Neutrophil (primary cell): Measurements from ENCODE around the gene GOLGA6L1.
"Not testable (repeated sequence)": the region's sequence is repeated elsewhere in the genome, so short reads cannot be mapped to it uniquely, and the experiment has no call there.

Experiments
- H3K27ac ChIP-seq: fragments of 200-600 bp; sonication (generic); 2 replicates; pipeline ENCODE4 v1.5.1; 2016; ENCODE audit warnings: mild to moderate bottlenecking, moderate library complexity
- H3K27me3 ChIP-seq: fragments of 200-600 bp; sonication (generic); 2 replicates; pipeline ENCODE4 v1.6.0; 2016; ENCODE audit warnings: mild to moderate bottlenecking
- H3K36me3 ChIP-seq: fragments of 200-600 bp; sonication (generic); 2 replicates; pipeline ENCODE4 v1.5.1; 2017
- H3K4me1 ChIP-seq, 2 experiments: fragments of 200-600 bp in 1 of 2; sonication (generic) in 1 of 2; 1 replicate in 1 of 2; 2 replicates in 1 of 2; pipeline versions ENCODE4 v1.5.1 to v1.6.1; 2013 to 2016; ENCODE audit warnings: low read depth in 1 of 2, low read length in 1 of 2, mild to moderate bottlenecking in 1 of 2, moderate library complexity in 1 of 2; ENCODE audit not compliant: control insufficient read depth in 1 of 2, insufficient read depth in 1 of 2
- H3K4me3 ChIP-seq, 2 experiments: fragments of 200-600 bp in 1 of 2; sonication (generic) in 1 of 2; 1 replicate in 1 of 2; 2 replicates in 1 of 2; pipeline ENCODE4 v1.5.1; 2013 to 2016; ENCODE audit warnings: low read depth in 1 of 2, low read length in 1 of 2, mild to moderate bottlenecking in 1 of 2, moderate library complexity in 1 of 2
- H3K9me3 ChIP-seq: fragments of 200-600 bp; sonication (generic); 2 replicates; pipeline ENCODE4 v1.5.1; 2016
- TF ChIP-seq, protein P1 (sequence below): fragments of 200-600 bp; sonication (generic); IDR thresholded peaks from 2 replicates; pipeline ENCODE4 v1.5.1; 2016; ENCODE audit warnings: antibody characterized with exemption

The GOLGA6L1 gene

GRCh38 chr15:23095796-23096195, 40.8 kb downstream of the GOLGA6L1 start:
- H3K27me3 ChIP-seq = peaks cover 5% of the 10 kb centered on the region
- no peak overlapping the region for H3K27ac ChIP-seq
- H3K9me3 ChIP-seq = no peaks in the 10 kb centered on the region
- H3K4me1 ChIP-seq = no peaks in the 10 kb centered on the region
- TF ChIP-seq, protein P1, sequence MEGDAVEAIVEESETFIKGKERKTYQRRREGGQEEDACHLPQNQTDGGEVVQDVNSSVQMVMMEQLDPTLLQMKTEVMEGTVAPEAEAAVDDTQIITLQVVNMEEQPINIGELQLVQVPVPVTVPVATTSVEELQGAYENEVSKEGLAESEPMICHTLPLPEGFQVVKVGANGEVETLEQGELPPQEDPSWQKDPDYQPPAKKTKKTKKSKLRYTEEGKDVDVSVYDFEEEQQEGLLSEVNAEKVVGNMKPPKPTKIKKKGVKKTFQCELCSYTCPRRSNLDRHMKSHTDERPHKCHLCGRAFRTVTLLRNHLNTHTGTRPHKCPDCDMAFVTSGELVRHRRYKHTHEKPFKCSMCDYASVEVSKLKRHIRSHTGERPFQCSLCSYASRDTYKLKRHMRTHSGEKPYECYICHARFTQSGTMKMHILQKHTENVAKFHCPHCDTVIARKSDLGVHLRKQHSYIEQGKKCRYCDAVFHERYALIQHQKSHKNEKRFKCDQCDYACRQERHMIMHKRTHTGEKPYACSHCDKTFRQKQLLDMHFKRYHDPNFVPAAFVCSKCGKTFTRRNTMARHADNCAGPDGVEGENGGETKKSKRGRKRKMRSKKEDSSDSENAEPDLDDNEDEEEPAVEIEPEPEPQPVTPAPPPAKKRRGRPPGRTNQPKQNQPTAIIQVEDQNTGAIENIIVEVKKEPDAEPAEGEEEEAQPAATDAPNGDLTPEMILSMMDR = no peak
- H3K36me3 ChIP-seq = no peaks in the 10 kb centered on the region
- no peak overlapping the region for H3K4me3 ChIP-seq

DNA sequence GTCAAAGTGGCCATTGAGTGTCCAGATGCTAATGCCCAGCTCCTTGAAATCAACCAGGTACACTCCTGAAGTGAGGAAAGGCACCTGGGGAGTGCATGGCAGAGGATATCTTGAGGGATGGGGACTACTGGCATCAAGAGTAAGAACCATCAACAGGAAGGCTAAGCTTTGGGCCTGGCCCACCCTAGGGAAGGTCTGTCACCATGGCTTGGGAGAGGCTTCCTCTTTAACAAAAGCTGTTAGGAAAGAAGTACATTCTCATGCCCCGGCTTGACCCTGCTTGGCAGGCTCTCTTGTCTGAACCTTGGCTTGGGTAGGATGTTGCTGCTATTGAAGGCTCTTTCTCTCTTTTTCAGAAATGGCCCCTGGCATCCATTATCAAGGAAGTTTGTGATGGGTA, 53.5 kb downstream of the GOLGA6L1 start:
- Histone ChIP-seq H3K27me3 (no peaks in the 10 kb centered on the region), H3K9me3 (no peaks in the 10 kb centered on the region), H3K27ac (no peak overlapping the region), H3K36me3 (no peaks in the 10 kb centered on the region), H3K4me3 (no peak overlapping the region), H3K4me1 (no peaks in the 10 kb centered on the region)
- TF ChIP-seq, protein P1 = no peak

GRCh38 chr15:23081996-23082737, 54.5 kb downstream of the GOLGA6L1 start:
- not testable (repeated sequence) for H3K27me3 ChIP-seq, H3K4me1 ChIP-seq, H3K9me3 ChIP-seq, H3K36me3 ChIP-seq, H3K27ac ChIP-seq, H3K4me3 ChIP-seq

GRCh38 chr15:23081271-23081670, 55.4 kb downstream of the GOLGA6L1 start:
- Histone ChIP-seq H3K27me3 (no peaks in the 10 kb centered on the region), H3K4me1 (no peaks in the 10 kb centered on the region), H3K4me3 (no peak overlapping the region), H3K27ac (no peak overlapping the region), H3K9me3 (no peaks in the 10 kb centered on the region), H3K36me3 (no peaks in the 10 kb centered on the region)
- TF ChIP-seq, protein P1 = no peak

GRCh38 chr15:23079766-23080165, 56.9 kb downstream of the GOLGA6L1 start:
- Histone ChIP-seq H3K4me3 (no peak overlapping the region), H3K9me3 (no peaks in the 10 kb centered on the region), H3K27me3 (no peaks in the 10 kb centered on the region), H3K4me1 (no peaks in the 10 kb centered on the region), H3K36me3 (no peaks in the 10 kb centered on the region), H3K27ac (no peak overlapping the region)
- TF ChIP-seq, protein P1 = no peak
